GM23338 (cell line): Measurements from ENCODE around the gene KLK15.

Experiments
- EZH2 ChIP-seq: fragments of 200-600 bp; sonication (generic); IDR thresholded peaks from one replicate; pipeline ENCODE4 v1.8.0; 2017; ENCODE audit warnings: antibody characterized with exemption, mild to moderate bottlenecking, low read depth; ENCODE audit not compliant: unreplicated experiment
- POLR2AphosphoS5 ChIP-seq: IDR thresholded peaks from 2 replicates; pipeline ENCODE4 v1.6.1; 2016; ENCODE audit warnings: antibody characterized with exemption, low read depth
- TF ChIP-seq, protein P1 (sequence below): IDR thresholded peaks from one replicate; pipeline ENCODE4 v1.6.1; 2018; ENCODE audit warnings: antibody characterized with exemption; ENCODE audit not compliant: unreplicated experiment
- TF ChIP-seq, protein P2 (sequence below), 2 experiments: fragments of 200-600 bp in 1 of 2; sonication (generic) in 1 of 2; conservative IDR thresholded peaks; 2 replicates each; pipeline versions ENCODE4 v1.5.1 to v1.6.1; 2016 to 2017; ENCODE audit warnings: antibody characterized with exemption in 2 of 2, low read depth in 2 of 2, mild to moderate bottlenecking in 2 of 2, moderate library complexity in 1 of 2

DNA sequence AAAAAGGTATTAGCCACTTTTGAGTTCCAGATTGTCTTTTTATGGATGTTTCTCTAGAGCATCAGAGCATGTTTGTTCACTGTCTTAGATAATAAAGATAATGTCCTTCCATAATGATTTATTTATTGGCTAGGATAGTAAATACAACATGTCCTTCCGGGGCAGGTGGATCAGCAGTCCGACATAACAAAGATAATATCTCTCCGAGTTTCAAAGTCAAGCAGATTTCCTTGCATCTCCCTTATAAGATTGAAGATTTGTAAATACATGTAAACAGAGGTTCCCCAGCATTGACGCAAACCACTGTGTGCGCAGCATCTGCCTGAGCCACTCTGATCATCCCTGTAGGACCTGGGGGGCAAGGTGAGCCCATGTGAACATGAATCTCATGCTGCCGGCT lies 8.8 kb upstream of the KLK15 start:
- TF ChIP-seq, protein P1, sequence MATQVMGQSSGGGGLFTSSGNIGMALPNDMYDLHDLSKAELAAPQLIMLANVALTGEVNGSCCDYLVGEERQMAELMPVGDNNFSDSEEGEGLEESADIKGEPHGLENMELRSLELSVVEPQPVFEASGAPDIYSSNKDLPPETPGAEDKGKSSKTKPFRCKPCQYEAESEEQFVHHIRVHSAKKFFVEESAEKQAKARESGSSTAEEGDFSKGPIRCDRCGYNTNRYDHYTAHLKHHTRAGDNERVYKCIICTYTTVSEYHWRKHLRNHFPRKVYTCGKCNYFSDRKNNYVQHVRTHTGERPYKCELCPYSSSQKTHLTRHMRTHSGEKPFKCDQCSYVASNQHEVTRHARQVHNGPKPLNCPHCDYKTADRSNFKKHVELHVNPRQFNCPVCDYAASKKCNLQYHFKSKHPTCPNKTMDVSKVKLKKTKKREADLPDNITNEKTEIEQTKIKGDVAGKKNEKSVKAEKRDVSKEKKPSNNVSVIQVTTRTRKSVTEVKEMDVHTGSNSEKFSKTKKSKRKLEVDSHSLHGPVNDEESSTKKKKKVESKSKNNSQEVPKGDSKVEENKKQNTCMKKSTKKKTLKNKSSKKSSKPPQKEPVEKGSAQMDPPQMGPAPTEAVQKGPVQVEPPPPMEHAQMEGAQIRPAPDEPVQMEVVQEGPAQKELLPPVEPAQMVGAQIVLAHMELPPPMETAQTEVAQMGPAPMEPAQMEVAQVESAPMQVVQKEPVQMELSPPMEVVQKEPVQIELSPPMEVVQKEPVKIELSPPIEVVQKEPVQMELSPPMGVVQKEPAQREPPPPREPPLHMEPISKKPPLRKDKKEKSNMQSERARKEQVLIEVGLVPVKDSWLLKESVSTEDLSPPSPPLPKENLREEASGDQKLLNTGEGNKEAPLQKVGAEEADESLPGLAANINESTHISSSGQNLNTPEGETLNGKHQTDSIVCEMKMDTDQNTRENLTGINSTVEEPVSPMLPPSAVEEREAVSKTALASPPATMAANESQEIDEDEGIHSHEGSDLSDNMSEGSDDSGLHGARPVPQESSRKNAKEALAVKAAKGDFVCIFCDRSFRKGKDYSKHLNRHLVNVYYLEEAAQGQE = no peak
- TF ChIP-seq, protein P2, sequence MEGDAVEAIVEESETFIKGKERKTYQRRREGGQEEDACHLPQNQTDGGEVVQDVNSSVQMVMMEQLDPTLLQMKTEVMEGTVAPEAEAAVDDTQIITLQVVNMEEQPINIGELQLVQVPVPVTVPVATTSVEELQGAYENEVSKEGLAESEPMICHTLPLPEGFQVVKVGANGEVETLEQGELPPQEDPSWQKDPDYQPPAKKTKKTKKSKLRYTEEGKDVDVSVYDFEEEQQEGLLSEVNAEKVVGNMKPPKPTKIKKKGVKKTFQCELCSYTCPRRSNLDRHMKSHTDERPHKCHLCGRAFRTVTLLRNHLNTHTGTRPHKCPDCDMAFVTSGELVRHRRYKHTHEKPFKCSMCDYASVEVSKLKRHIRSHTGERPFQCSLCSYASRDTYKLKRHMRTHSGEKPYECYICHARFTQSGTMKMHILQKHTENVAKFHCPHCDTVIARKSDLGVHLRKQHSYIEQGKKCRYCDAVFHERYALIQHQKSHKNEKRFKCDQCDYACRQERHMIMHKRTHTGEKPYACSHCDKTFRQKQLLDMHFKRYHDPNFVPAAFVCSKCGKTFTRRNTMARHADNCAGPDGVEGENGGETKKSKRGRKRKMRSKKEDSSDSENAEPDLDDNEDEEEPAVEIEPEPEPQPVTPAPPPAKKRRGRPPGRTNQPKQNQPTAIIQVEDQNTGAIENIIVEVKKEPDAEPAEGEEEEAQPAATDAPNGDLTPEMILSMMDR (conservative IDR thresholded peaks at IDR 0.05; ENCODE audit: low read depth in 2 of 2) = no peak
- TF ChIP-seq EZH2 = no peak
- TF ChIP-seq POLR2AphosphoS5 = no peak
